ENCODE measurements around the gene EPHB1.

- no peak for TF ChIP-seq POLR2A (IDR thresholded peaks at IDR 0.05)
- no peak for TF ChIP-seq CTCF (IDR thresholded peaks at IDR 0.05)
These were observed 305.3 kb downstream of the EPHB1 start for GRCh38 chr3:135100366-135100765.

Measured in thyroid gland (tissue), 4 donors.